Neural cell (in vitro differentiated cells): ENCODE measurements around the gene DYNLT5. TPM values are rescaled to one million over a fixed set of nuclear protein-coding genes. Genes with fewer than 3 reads are reported as not detected.

ENCODE experiments used
- H2AFZ ChIP-seq: fragments of 200-600, 300-800 bp; sonication (generic), shearing (Covaris generic); 2 replicates; pipeline ENCODE4 v1.6.0; 2014; ENCODE audit warnings: low read depth, mild to moderate bottlenecking, antibody characterized with exemption, low read length, moderate library complexity
- H3F3A ChIP-seq: fragments of 200-600 bp; shearing (Covaris generic); 2 replicates; pipeline ENCODE4 v1.6.1; 2016; ENCODE audit warnings: mild to moderate bottlenecking, moderate library complexity, mixed read lengths, antibody characterized with exemption, low read length; ENCODE audit not compliant: insufficient read depth, poor library complexity, severe bottlenecking
- H3K27ac ChIP-seq: fragments of 200-600, 300-800 bp; sonication (generic), shearing (Covaris generic); 2 replicates; pipeline ENCODE4 v1.5.1; 2014; ENCODE audit warnings: mild to moderate bottlenecking, low read length, moderate library complexity
- H3K27me3 ChIP-seq: fragments of 300-800, 200-600 bp; sonication (generic), shearing (Covaris generic); 2 replicates; pipeline ENCODE4 v1.6.0; 2014; ENCODE audit warnings: mild to moderate bottlenecking, low read depth, low read length, moderate library complexity; ENCODE audit not compliant: insufficient read depth
- H3K36me3 ChIP-seq: fragments of 300-800, 200-600 bp; sonication (generic), shearing (Covaris generic); 2 replicates; pipeline ENCODE4 v1.5.1; 2014; ENCODE audit warnings: mild to moderate bottlenecking, antibody characterized with exemption, low read length, moderate library complexity; ENCODE audit not compliant: insufficient read depth
- H3K4me2 ChIP-seq: fragments of 300-800, 200-600 bp; sonication (generic), shearing (Covaris generic); 2 replicates; pipeline ENCODE4 v1.6.0; 2014; ENCODE audit warnings: mild to moderate bottlenecking, low read length
- H3K4me3 ChIP-seq: fragments of 300-800, 200-600 bp; sonication (generic), shearing (Covaris generic); 2 replicates; pipeline ENCODE4 v1.5.1; 2014; ENCODE audit warnings: mild to moderate bottlenecking, low read length, moderate library complexity
- H3K79me2 ChIP-seq: fragments of 200-600 bp; shearing (Covaris generic); replicated peaks from 2 replicates; pipeline ENCODE4 v1.6.0; 2014; ENCODE audit warnings: mild to moderate bottlenecking, low read length, moderate library complexity; ENCODE audit not compliant: insufficient read depth
- H3K9ac ChIP-seq: fragments of 300-800, 200-600 bp; sonication (generic), shearing (Covaris generic); 2 replicates; pipeline ENCODE4 v1.6.1; 2016; ENCODE audit warnings: mild to moderate bottlenecking, low read length, mixed read lengths
- H3K9me2 ChIP-seq: fragments of 200-600 bp; shearing (Covaris generic); 2 replicates; pipeline ENCODE4 v1.6.1; 2016; ENCODE audit warnings: mild to moderate bottlenecking, low read length, mixed read lengths; ENCODE audit not compliant: insufficient read depth
- H3K9me3 ChIP-seq: fragments of 200-600, 300-800 bp; sonication (generic), shearing (Covaris generic); 2 replicates; pipeline ENCODE4 v1.6.1; 2016; ENCODE audit warnings: mild to moderate bottlenecking, mixed run types, low read length, moderate library complexity, mixed read lengths
- H4K20me1 ChIP-seq: fragments of 200-600 bp; shearing (Covaris generic); 2 replicates; pipeline ENCODE4 v1.6.1; 2016; ENCODE audit warnings: mild to moderate bottlenecking, mixed run types; ENCODE audit not compliant: insufficient read depth
- CTCF ChIP-seq: fragments of 450-650 bp; IDR thresholded peaks from 2 replicates; pipeline ENCODE4 v1.5.1; 2014; ENCODE audit warnings: antibody characterized with exemption, mild to moderate bottlenecking, moderate library complexity; ENCODE audit not compliant: poor library complexity, severe bottlenecking
- EP300 ChIP-seq: fragments of 450-650 bp; conservative IDR thresholded peaks from 2 replicates; pipeline ENCODE4 v1.6.1; 2014; ENCODE audit warnings: antibody characterized with exemption, mild to moderate bottlenecking, moderate library complexity; ENCODE audit not compliant: poor library complexity, severe bottlenecking
- EZH2 ChIP-seq: fragments of 200-600, 300-800 bp; shearing (Covaris generic), sonication (generic); IDR thresholded peaks from 2 replicates; pipeline ENCODE4 v1.6.1; 2014; ENCODE audit warnings: antibody characterized with exemption, low read length, borderline replicate concordance, mild to moderate bottlenecking; ENCODE audit not compliant: insufficient read depth, poor library complexity, severe bottlenecking
- MXI1 ChIP-seq: fragments of 450-650 bp; conservative IDR thresholded peaks from 2 replicates; pipeline ENCODE4 v1.6.1; 2014; ENCODE audit warnings: antibody characterized with exemption, mild to moderate bottlenecking; ENCODE audit not compliant: poor library complexity, severe bottlenecking
- POLR2AphosphoS5 ChIP-seq: IDR thresholded peaks from 2 replicates; pipeline ENCODE4 v1.6.1; 2012
- RAD21 ChIP-seq: fragments of 450-650 bp; conservative IDR thresholded peaks from 2 replicates; pipeline ENCODE4 v1.6.1; 2014; ENCODE audit warnings: antibody characterized with exemption, mild to moderate bottlenecking, moderate library complexity
- REST ChIP-seq: IDR thresholded peaks from 2 replicates; pipeline ENCODE4 v1.6.1; 2012; ENCODE audit warnings: borderline replicate concordance
- SMC3 ChIP-seq: fragments of 450-650 bp; conservative IDR thresholded peaks from 2 replicates; pipeline ENCODE4 v1.6.1; 2014; ENCODE audit warnings: antibody characterized with exemption, mild to moderate bottlenecking, moderate library complexity; ENCODE audit not compliant: poor library complexity
- TAF1 ChIP-seq: IDR thresholded peaks from 2 replicates; pipeline ENCODE4 v1.6.1; 2012; ENCODE audit warnings: low read depth
- polyA plus RNA-seq: library from polyadenylated mRNA; depleted of rRNA; stranded (reverse); fragments of >200 nt; gene quantifications from 2 replicates; pipeline ENCODE4 v1.2.3, GENCODE V29; 2014

DYNLT5 gene
- polyA plus RNA-seq, 1 donor from 2014 or later, result not detected

GRCh38 chr1:66773227-66773626 lies 21.0 kb downstream of the DYNLT5 start:
- H3K36me3 ChIP-seq, result no peaks in the 10 kb centered on the region
- no peak overlapping the region for H3K4me3 ChIP-seq
- H2AFZ ChIP-seq, result no peak overlapping the region
- no peaks in the 10 kb centered on the region for H3F3A ChIP-seq
- no peak for TF ChIP-seq SMC3
- no peak for TF ChIP-seq TAF1
- TF ChIP-seq MXI1, result no peak
- TF ChIP-seq EP300, result no peak
- TF ChIP-seq POLR2AphosphoS5, result no peak
- TF ChIP-seq CTCF, result no peak
- TF ChIP-seq RAD21, result no peak
- no peak for TF ChIP-seq EZH2
- TF ChIP-seq REST, result no peak
- no peaks in the 10 kb centered on the region for H3K27me3 ChIP-seq
- no peaks in the 10 kb centered on the region for H3K9me2 ChIP-seq
- H3K27ac ChIP-seq, result no peak overlapping the region
- H3K4me2 ChIP-seq, result no peak overlapping the region
- H3K79me2 ChIP-seq, result no peaks in the 10 kb centered on the region
- no peaks in the 10 kb centered on the region for H4K20me1 ChIP-seq
- no peaks in the 10 kb centered on the region for H3K9me3 ChIP-seq
- no peak overlapping the region for H3K9ac ChIP-seq

GRCh38 chr1:66774438-66774837 lies 22.2 kb downstream of the DYNLT5 start:
- H3K9me2 ChIP-seq, result no peaks in the 10 kb centered on the region
- H3K27ac ChIP-seq, result no peak overlapping the region
- H3K79me2 ChIP-seq, result no peaks in the 10 kb centered on the region
- no peaks in the 10 kb centered on the region for H4K20me1 ChIP-seq
- no peak overlapping the region for H3K4me2 ChIP-seq
- H3K4me3 ChIP-seq, result no peak overlapping the region
- TF ChIP-seq EP300, result no peak
- no peak for TF ChIP-seq RAD21
- no peak for TF ChIP-seq SMC3
- no peak for TF ChIP-seq CTCF
- no peak for TF ChIP-seq REST
- no peak for TF ChIP-seq TAF1
- no peaks in the 10 kb centered on the region for H3K9me3 ChIP-seq
- no peaks in the 10 kb centered on the region for H3K36me3 ChIP-seq
- H3K9ac ChIP-seq, result no peak overlapping the region
- H3F3A ChIP-seq, result no peaks in the 10 kb centered on the region
- no peak overlapping the region for H2AFZ ChIP-seq
- no peaks in the 10 kb centered on the region for H3K27me3 ChIP-seq
